Natural killer cell (primary cell): Measurements from ENCODE around the gene TARP.
A peak's percentile ranks its signal among the peaks of the same experiment; 100 is the strongest.

Source experiments
- ATAC-seq, 3 donors: fragments of 150-1000 bp in 2 of 3; fragments of 200-7000 bp in 1 of 3; cut with Tn5 transposase; 1 replicate in 1 of 3; 2 replicates in 2 of 3; pipeline ENCODE4 v1.10.0; 2021; ENCODE audit warnings: mild to moderate bottlenecking in 2 of 3, moderate library complexity in 2 of 3
- DNase-seq, 2 donors: peaks; one replicate each; pipeline versions ENCODE4 v3.0.0 to v3.0.0-alpha.2; 2013 to 2021; ENCODE audit warnings: mixed read lengths in 1 of 2
- H3K27ac ChIP-seq: one replicate; pipeline ENCODE4 v1.5.1; 2013; ENCODE audit warnings: mild to moderate bottlenecking, low read length
- H3K27me3 ChIP-seq: one replicate; pipeline ENCODE4 v1.6.1; 2013; ENCODE audit warnings: low read length; ENCODE audit not compliant: control insufficient read depth, insufficient read depth
- H3K36me3 ChIP-seq: one replicate; pipeline ENCODE4 v1.6.1; 2013; ENCODE audit warnings: low read length; ENCODE audit not compliant: control insufficient read depth, insufficient read depth
- H3K4me1 ChIP-seq: one replicate; pipeline ENCODE4 v1.6.1; 2013; ENCODE audit warnings: low read length; ENCODE audit not compliant: control insufficient read depth, insufficient read depth
- H3K4me3 ChIP-seq: one replicate; pipeline ENCODE4 v1.5.1; 2013; ENCODE audit warnings: low read length
- H3K9me3 ChIP-seq: one replicate; pipeline ENCODE4 v1.6.1; 2013; ENCODE audit warnings: low read length; ENCODE audit not compliant: control insufficient read depth, insufficient read depth
- H3K27ac Mint-ChIP-seq, 2 donors: one replicate each; pipeline ENCODE4 v1.8.0; 2022; ENCODE audit warnings: mild to moderate bottlenecking in 2 of 2, mixed read lengths in 2 of 2, moderate library complexity in 1 of 2
- H3K27me3 Mint-ChIP-seq, 2 donors: one replicate each; pipeline ENCODE4 v1.8.0; 2022; ENCODE audit warnings: low read depth in 2 of 2, mixed read lengths in 2 of 2
- H3K36me3 Mint-ChIP-seq: one replicate; pipeline ENCODE4 v1.8.0; 2022; ENCODE audit warnings: mixed read lengths
- H3K4me1 Mint-ChIP-seq, 2 donors: one replicate each; pipeline ENCODE4 v1.8.0; 2022; ENCODE audit warnings: mixed read lengths in 2 of 2
- H3K4me3 Mint-ChIP-seq: one replicate; pipeline ENCODE4 v1.8.0; 2022; ENCODE audit warnings: mild to moderate bottlenecking, moderate library complexity, mixed read lengths
- H3K9me3 Mint-ChIP-seq, 2 donors: one replicate each; pipeline ENCODE4 v1.8.0; 2022; ENCODE audit warnings: mixed read lengths in 2 of 2
- CTCF ChIP-seq: fragments of 200-600 bp; IDR thresholded peaks from one replicate; pipeline ENCODE4 v1.8.0; 2022; ENCODE audit warnings: antibody characterized with exemption
- WGBS: methylation state at CpG from one replicate; pipeline ENCODE4 v1.1.7; 2013; ENCODE audit warnings: missing lambda C conversion rate; ENCODE audit not compliant: insufficient coverage; 5-methylcytosine and 5-hydroxymethylcytosine counted together
- intact Hi-C: fragments of 100-400 bp; cut with micrococcal nuclease; formaldehyde crosslinking; loops from one replicate; pipeline ENCODE4 v1.14.2; 2022

Gene TARP

GRCh38 chr7:38283809-38284208 lies 10.4 kb upstream of the TARP start:
- H3K27ac ChIP-seq, result peak overlapping the region; percentile 55
- no peak for TF ChIP-seq CTCF
- Mint-ChIP-seq H3K4me1 (peaks cover 64% of the 10 kb centered on the region in 2 donors), H3K36me3 (no peaks in the 10 kb centered on the region), H3K4me3 (peak overlapping the region; percentile 77), H3K9me3 (no peaks in the 10 kb centered on the region), H3K27ac (peak overlapping the region; percentile 96 to 100), H3K27me3 (no peaks in the 10 kb centered on the region)
- DNase-seq (no peak), ATAC-seq (no peak)
- peaks cover 46% of the 10 kb centered on the region for H3K4me1 ChIP-seq
- no peaks in the 10 kb centered on the region for H3K36me3 ChIP-seq
- H3K4me3 ChIP-seq, result no peak overlapping the region
- 60% methylated on average over 1 of the region's 1 CpG for WGBS
- no peaks in the 10 kb centered on the region for H3K27me3 ChIP-seq
- intact Hi-C loops, result loop anchor here (5.0 kb wide), 1 partner anchor 48 kb away; no protein-coding TSS in a partner anchor
- H3K9me3 ChIP-seq, result no peaks in the 10 kb centered on the region

GRCh38 chr7:38283107-38283506 lies 9.7 kb upstream of the TARP start:
- Mint-ChIP-seq H3K27ac (peak overlapping the region; percentile 96 to 100), H3K9me3 (no peaks in the 10 kb centered on the region), H3K4me3 (peak overlapping the region; percentile 64), H3K36me3 (no peaks in the 10 kb centered on the region), H3K27me3 (no peaks in the 10 kb centered on the region), H3K4me1 (peaks cover 71% of the 10 kb centered on the region in 2 donors)
- H3K4me3 ChIP-seq, result no peak overlapping the region
- no peaks in the 10 kb centered on the region for H3K9me3 ChIP-seq
- no peak for TF ChIP-seq CTCF
- ATAC-seq (no peak), DNase-seq (no peak)
- H3K4me1 ChIP-seq, result peaks cover 51% of the 10 kb centered on the region
- WGBS, result 31% methylated on average over 4 of the region's 4 CpGs
- no peaks in the 10 kb centered on the region for H3K27me3 ChIP-seq
- intact Hi-C loops, result loop anchor here (5.0 kb wide), 1 partner anchor 49 kb away; no protein-coding TSS in a partner anchor
- H3K27ac ChIP-seq, result peak overlapping the region; percentile 55
- H3K36me3 ChIP-seq, result no peaks in the 10 kb centered on the region

GRCh38 chr7:38282081-38282480 lies 8.6 kb upstream of the TARP start:
- peak overlapping the region; percentile 96 to 100 for H3K27ac Mint-ChIP-seq
- no peaks in the 10 kb centered on the region for H3K27me3 ChIP-seq
- no peak overlapping the region for H3K4me3 ChIP-seq
- DNase-seq (no peak), ATAC-seq (no peak)
- no peaks in the 10 kb centered on the region for H3K9me3 ChIP-seq
- no peak for TF ChIP-seq CTCF
- H3K27me3 Mint-ChIP-seq, result no peaks in the 10 kb centered on the region
- peaks cover 53% of the 10 kb centered on the region for H3K4me1 ChIP-seq
- H3K36me3 Mint-ChIP-seq, result no peaks in the 10 kb centered on the region
- WGBS, result 66% methylated on average over 2 of the region's 3 CpGs
- no peaks in the 10 kb centered on the region for H3K36me3 ChIP-seq
- H3K27ac ChIP-seq, result peak overlapping the region; percentile 100
- H3K4me1 Mint-ChIP-seq, result peaks cover 78 to 81% of the 10 kb centered on the region in 2 donors
- no peaks in the 10 kb centered on the region for H3K9me3 Mint-ChIP-seq
- peak overlapping the region; percentile 33 for H3K4me3 Mint-ChIP-seq
- intact Hi-C loops, result loop anchor here (5.0 kb wide), 1 partner anchor 50 kb away; no protein-coding TSS in a partner anchor

- no peaks in the 10 kb centered on the region for H3K9me3 Mint-ChIP-seq
- H3K9me3 ChIP-seq, result no peaks in the 10 kb centered on the region
- H3K4me3 ChIP-seq, result no peak overlapping the region
- H3K4me3 Mint-ChIP-seq, result peak overlapping the region; percentile 79
- H3K4me1 Mint-ChIP-seq, result peaks cover 86 to 89% of the 10 kb centered on the region in 2 donors
- peak overlapping the region; percentile 96 to 100 for H3K27ac Mint-ChIP-seq
- ATAC-seq, result peak in 2 of 3 donors; percentile 5 to 13
- H3K27me3 ChIP-seq, result no peaks in the 10 kb centered on the region
- DNase-seq, result no peak
- H3K36me3 ChIP-seq, result no peaks in the 10 kb centered on the region
- H3K27me3 Mint-ChIP-seq, result no peaks in the 10 kb centered on the region
- intact Hi-C loops, result loop anchor here (1.0 to 5.0 kb wide), 3 partner anchors 14 to 51 kb away; no protein-coding TSS in a partner anchor
- H3K36me3 Mint-ChIP-seq, result peaks cover 3% of the 10 kb centered on the region
- TF ChIP-seq CTCF, result no peak
- peaks cover 57% of the 10 kb centered on the region for H3K4me1 ChIP-seq
- peak overlapping the region; percentile 100 for H3K27ac ChIP-seq
Observed at GRCh38 chr7:38281266-38281665, 7.8 kb upstream of the TARP start.
